ENCODE data around the gene NCS1.

Gene NCS1

GRCh38 chr9:130193531-130194377, 21.6 kb downstream of the NCS1 start:
- no peak for DNase-seq (ENCODE audit: low read depth, low spot score)
- in situ Hi-C loops (cut with HindIII; ENCODE audit: low sequenced_read_pairs) = no loop called here
- H3K4me3 ChIP-seq (ENCODE audit: low read depth, low read length) = no peak overlapping the region
- no peak for TF ChIP-seq CTCF (IDR thresholded peaks at IDR 0.05; ENCODE audit: low read depth, low read length)

DNA sequence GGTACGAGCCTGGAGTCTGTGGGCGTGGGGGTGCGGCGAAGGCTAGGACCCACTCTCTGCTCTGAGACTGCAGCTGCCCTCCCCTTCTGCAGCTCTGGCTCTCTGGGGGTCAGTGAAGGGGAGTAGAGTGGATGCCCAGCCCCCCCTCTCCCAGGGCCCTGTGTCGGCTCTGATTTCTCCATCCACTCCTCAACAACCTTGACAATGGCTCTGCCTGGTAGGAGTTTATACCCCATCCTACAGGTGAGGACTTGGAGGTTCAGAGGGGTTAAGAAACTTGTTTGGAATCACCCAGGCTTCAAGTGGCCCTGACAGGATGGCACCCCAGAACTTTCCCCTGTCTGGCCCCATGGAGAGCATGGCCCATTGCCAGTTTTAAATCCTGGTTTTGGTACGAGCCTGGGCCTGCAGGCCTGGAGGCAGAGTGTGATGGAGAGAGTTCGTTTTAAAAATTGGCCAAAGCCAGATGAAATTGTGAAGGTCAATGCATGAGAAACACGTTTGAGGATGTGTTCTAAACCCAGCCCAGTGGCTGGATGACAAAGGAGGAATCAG, 22.3 kb downstream of the NCS1 start:
- H3K4me3 ChIP-seq (ENCODE audit: low read depth, low read length) = no peak overlapping the region
- DNase-seq (ENCODE audit: low read depth, low spot score) = no peak
- TF ChIP-seq CTCF (IDR thresholded peaks at IDR 0.05; ENCODE audit: low read depth, low read length) = no peak
- in situ Hi-C loops (cut with HindIII; ENCODE audit: low sequenced_read_pairs) = no loop called here

GRCh38 chr9:130195638-130196037, 23.4 kb downstream of the NCS1 start:
- DNase-seq (ENCODE audit: low read depth, low spot score) = no peak
- no peak overlapping the region for H3K4me3 ChIP-seq (ENCODE audit: low read depth, low read length)
- in situ Hi-C loops (cut with HindIII; ENCODE audit: low sequenced_read_pairs) = no loop called here
- no peak for TF ChIP-seq CTCF (IDR thresholded peaks at IDR 0.05; ENCODE audit: low read depth, low read length)

- no peak overlapping the region for H3K4me3 ChIP-seq (ENCODE audit: low read depth, low read length)
- no peak for DNase-seq (ENCODE audit: low read depth, low spot score)
- in situ Hi-C loops (cut with HindIII; ENCODE audit: low sequenced_read_pairs) = no loop called here
- TF ChIP-seq CTCF (IDR thresholded peaks at IDR 0.05; ENCODE audit: low read depth, low read length) = no peak
Observed at GRCh38 chr9:130196643-130197042, 24.4 kb downstream of the NCS1 start.

- TF ChIP-seq CTCF (IDR thresholded peaks at IDR 0.05; ENCODE audit: low read depth, low read length) = no peak
- H3K4me3 ChIP-seq (ENCODE audit: low read depth, low read length) = no peak overlapping the region
- DNase-seq (ENCODE audit: low read depth, low spot score) = no peak
- in situ Hi-C loops (cut with HindIII; ENCODE audit: low sequenced_read_pairs) = no loop called here
Observed at GRCh38 chr9:130197386-130197785, 25.2 kb downstream of the NCS1 start.

DNA sequence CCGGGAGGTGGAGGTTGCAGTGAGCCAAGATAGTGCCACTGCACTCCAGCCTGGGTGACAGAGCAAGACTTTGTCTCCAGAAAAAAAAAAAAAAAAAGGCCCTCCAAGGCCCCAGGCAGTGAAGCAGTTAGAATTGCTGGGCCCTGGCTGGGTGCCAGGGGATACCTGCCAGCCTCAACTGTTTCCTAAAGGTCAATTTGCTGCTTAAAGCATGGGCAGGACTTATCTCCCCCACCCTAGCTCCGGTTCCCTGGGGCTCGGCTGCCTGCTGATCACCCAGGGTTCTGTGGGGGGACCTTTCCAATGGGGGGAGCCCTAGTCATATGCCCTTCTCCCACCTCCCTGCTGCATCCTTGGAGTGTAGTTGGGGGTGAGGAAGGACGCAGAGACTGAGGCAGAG, 25.7 kb downstream of the NCS1 start:
- DNase-seq (ENCODE audit: low read depth, low spot score) = no peak
- in situ Hi-C loops (cut with HindIII; ENCODE audit: low sequenced_read_pairs) = no loop called here
- H3K4me3 ChIP-seq (ENCODE audit: low read depth, low read length) = no peak overlapping the region
- no peak for TF ChIP-seq CTCF (IDR thresholded peaks at IDR 0.05; ENCODE audit: low read depth, low read length)

Measured in astrocyte of the spinal cord (primary cell).